Calu3 (cell line): ENCODE data around the gene PRCD. TPM values are rescaled to one million over a fixed set of nuclear protein-coding genes. Genes with fewer than 3 reads are reported as not detected.

Experiments used
- BruUV-seq: library from RNA; stranded (reverse); fragments of 400-500 nt; replicated peaks from 2 replicates; lab custom pipeline; 2021; lab: Mats Ljungman, UMichigan
- CTCF ChIA-PET: fragments of 300-600 bp; sonication (Branson Sonifier 250); formaldehyde crosslinking; loops from one replicate; lab custom pipeline; 2022; ENCODE audit warnings: antibody characterized with exemption; lab: Charles Lee
- DNase-seq: peaks from one replicate; pipeline ENCODE4 v3.0.0; 2022
- H3K27ac Mint-ChIP-seq: one replicate; pipeline ENCODE4 v1.8.0; 2022; ENCODE audit warnings: mixed read lengths; ENCODE audit not compliant: unreplicated experiment
- H3K27me3 Mint-ChIP-seq: one replicate; pipeline ENCODE4 v1.8.0; 2022; ENCODE audit warnings: mixed read lengths; ENCODE audit not compliant: unreplicated experiment
- H3K36me3 Mint-ChIP-seq: one replicate; pipeline ENCODE4 v1.8.0; 2022; ENCODE audit warnings: mild to moderate bottlenecking, moderate library complexity, mixed read lengths; ENCODE audit not compliant: insufficient read depth, unreplicated experiment
- H3K4me1 Mint-ChIP-seq: one replicate; pipeline ENCODE4 v1.8.0; 2022; ENCODE audit warnings: mild to moderate bottlenecking, low read depth, mixed read lengths; ENCODE audit not compliant: unreplicated experiment
- H3K4me3 Mint-ChIP-seq: one replicate; pipeline ENCODE4 v1.8.0; 2022; ENCODE audit warnings: mild to moderate bottlenecking, low read depth, moderate library complexity, mixed read lengths; ENCODE audit not compliant: unreplicated experiment
- H3K9me3 Mint-ChIP-seq: one replicate; pipeline ENCODE4 v1.8.0; 2022; ENCODE audit warnings: low read depth, mixed read lengths; ENCODE audit not compliant: unreplicated experiment
- CTCF ChIP-seq: fragments of 200-600 bp; IDR thresholded peaks from one replicate; pipeline ENCODE4 v1.8.0; 2022; ENCODE audit warnings: antibody characterized with exemption; ENCODE audit not compliant: unreplicated experiment
- intact Hi-C: fragments of 100-400 bp; cut with micrococcal nuclease; formaldehyde crosslinking; loops from one replicate; pipeline ENCODE4 v1.10.0; 2022; ENCODE audit not compliant: unreplicated experiment
- total RNA-seq: library from RNA; stranded (reverse); gene quantifications from 2 replicates; pipeline ENCODE4 v1.2.3, GENCODE V29; 2022

Gene PRCD
- total RNA-seq, 1 experiment from 2014 or later: not detected

- no peak for DNase-seq
- no peak for TF ChIP-seq CTCF
- Mint-ChIP-seq H3K4me1 (peaks cover 18% of the 10 kb centered on the region), H3K9me3 (no peaks in the 10 kb centered on the region), H3K27me3 (no peaks in the 10 kb centered on the region), H3K36me3 (no peaks in the 10 kb centered on the region), H3K4me3 (peak overlapping the region; percentile 24), H3K27ac (peak overlapping the region; percentile 58)
- intact Hi-C loops: no loop called here
- BruUV-seq: no TSS peak
- CTCF ChIA-PET: interaction anchor here (1.4 to 1.5 kb wide), 2 partner anchors 9 to 139 kb away, joined by 3 read pairs; partner anchors contain the start of genes PRPSAP1 and RHBDF2
Measured at GRCh38 chr17:76492123-76492988, 47.5 kb upstream of the PRCD start.

- Mint-ChIP-seq H3K36me3 (no peaks in the 10 kb centered on the region), H3K9me3 (no peaks in the 10 kb centered on the region), H3K4me3 (peak overlapping the region; percentile 24), H3K27me3 (no peaks in the 10 kb centered on the region), H3K4me1 (peaks cover 25% of the 10 kb centered on the region), H3K27ac (peak overlapping the region; percentile 58)
- no peak for TF ChIP-seq CTCF
- CTCF ChIA-PET: interaction anchor here (0.6 to 1.5 kb wide), 3 partner anchors 9 to 139 kb away, joined by 3 to 5 read pairs (median 3); partner anchors contain the start of genes PRPSAP1 and RHBDF2
- DNase-seq: peak; percentile 39
- BruUV-seq: no TSS peak
- intact Hi-C loops: no loop called here
Measured at GRCh38 chr17:76492989-76493501, 46.8 kb upstream of the PRCD start.

- DNase-seq: no peak
- peaks cover 30% of the 10 kb centered on the region for H3K4me1 Mint-ChIP-seq
- no TSS peak for BruUV-seq
- H3K27ac Mint-ChIP-seq: peak overlapping the region; percentile 58
- H3K36me3 Mint-ChIP-seq: no peaks in the 10 kb centered on the region
- H3K9me3 Mint-ChIP-seq: no peaks in the 10 kb centered on the region
- H3K27me3 Mint-ChIP-seq: no peaks in the 10 kb centered on the region
- CTCF ChIA-PET: interaction anchor here (0.6 to 1.5 kb wide), 3 partner anchors 8 to 140 kb away, joined by 3 to 5 read pairs (median 3); partner anchors contain the start of genes PRPSAP1 and RHBDF2
- no peak for TF ChIP-seq CTCF
- intact Hi-C loops: no loop called here
- peak overlapping the region; percentile 24 for H3K4me3 Mint-ChIP-seq
Measured at GRCh38 chr17:76493505-76494167, 46.2 kb upstream of the PRCD start.

- BruUV-seq: no TSS peak
- Mint-ChIP-seq H3K27ac (no peak overlapping the region), H3K4me3 (no peak overlapping the region), H3K27me3 (no peaks in the 10 kb centered on the region), H3K9me3 (no peaks in the 10 kb centered on the region), H3K36me3 (peaks cover 11% of the 10 kb centered on the region), H3K4me1 (peaks cover 51% of the 10 kb centered on the region)
- no peak for TF ChIP-seq CTCF
- intact Hi-C loops: no loop called here
- DNase-seq: no peak
- CTCF ChIA-PET: no interaction called here
Measured at GRCh38 chr17:76495663-76496400, 44.0 kb upstream of the PRCD start.
